DND-41 (cell line): ENCODE data around the gene TM9SF2.

Experiments used
- ATAC-seq: fragments of 200-7000 bp; cut with Tn5 transposase; 3 replicates; pipeline ENCODE4 v1.9.1; 2021; ENCODE audit warnings: low read depth; ENCODE audit not compliant: insufficient read depth
- DNase-seq: peaks from one replicate; pipeline ENCODE4 v3.0.0-alpha.2; 2020
- H2AFZ ChIP-seq: 2 replicates; pipeline ENCODE4 v1.6.0; 2012; ENCODE audit warnings: low read depth, low read length
- H3K27ac ChIP-seq: 2 replicates; pipeline ENCODE4 v1.5.1; 2012; ENCODE audit warnings: low read length, inconsistent platforms
- H3K27me3 ChIP-seq: fragments of 200-600 bp; sonication (generic); 2 replicates; pipeline ENCODE4 v1.6.0; 2012; ENCODE audit warnings: low read length, mild to moderate bottlenecking, inconsistent platforms; ENCODE audit not compliant: insufficient read depth, poor library complexity
- H3K36me3 ChIP-seq: 2 replicates; pipeline ENCODE4 v1.5.1; 2012; ENCODE audit warnings: low read length, inconsistent platforms; ENCODE audit not compliant: insufficient read depth
- H3K4me1 ChIP-seq: 2 replicates; pipeline ENCODE4 v1.5.1; 2012; ENCODE audit warnings: mild to moderate bottlenecking, low read length; ENCODE audit not compliant: insufficient read depth
- H3K4me2 ChIP-seq: 2 replicates; pipeline ENCODE4 v1.6.0; 2012; ENCODE audit warnings: mild to moderate bottlenecking, moderate library complexity, low read length, inconsistent platforms; ENCODE audit not compliant: insufficient read depth
- H3K4me3 ChIP-seq, 2 experiments: fragments of 200-600 bp in 1 of 2; shearing (Covaris generic) in 1 of 2; 2 replicates each; pipeline ENCODE4 v1.5.1; 2012 to 2016; ENCODE audit warnings: inconsistent platforms in 2 of 2, low read length in 2 of 2, mild to moderate bottlenecking in 2 of 2, low read depth in 1 of 2, moderate library complexity in 1 of 2
- H3K79me2 ChIP-seq: 2 replicates; pipeline ENCODE4 v1.6.0; 2012; ENCODE audit warnings: low read length, inconsistent platforms; ENCODE audit not compliant: insufficient read depth
- H3K9ac ChIP-seq: 2 replicates; pipeline ENCODE4 v1.6.0; 2012; ENCODE audit warnings: low read depth, mild to moderate bottlenecking, inconsistent platforms, low read length, moderate library complexity
- H3K9me3 ChIP-seq: 2 replicates; pipeline ENCODE4 v1.5.1; 2012; ENCODE audit warnings: low read length, moderate library complexity, mild to moderate bottlenecking, inconsistent platforms; ENCODE audit not compliant: insufficient read depth, severe bottlenecking
- H4K20me1 ChIP-seq: 2 replicates; pipeline ENCODE4 v1.6.0; 2012; ENCODE audit warnings: low read length; ENCODE audit not compliant: insufficient read depth
- EZH2 ChIP-seq: IDR thresholded peaks from 3 replicates; pipeline ENCODE4 v1.6.1; 2012; ENCODE audit warnings: borderline replicate concordance, low read depth, mild to moderate bottlenecking, moderate library complexity, low read length, inconsistent platforms; ENCODE audit not compliant: severe bottlenecking
- TF ChIP-seq, protein P1 (sequence below): IDR thresholded peaks from 2 replicates; pipeline ENCODE4 v1.5.1; 2012; ENCODE audit warnings: borderline replicate concordance, low read length, moderate library complexity, mild to moderate bottlenecking; ENCODE audit not compliant: poor library complexity, severe bottlenecking; ENCODE audit errors: extremely low read depth

Gene TM9SF2

DNA sequence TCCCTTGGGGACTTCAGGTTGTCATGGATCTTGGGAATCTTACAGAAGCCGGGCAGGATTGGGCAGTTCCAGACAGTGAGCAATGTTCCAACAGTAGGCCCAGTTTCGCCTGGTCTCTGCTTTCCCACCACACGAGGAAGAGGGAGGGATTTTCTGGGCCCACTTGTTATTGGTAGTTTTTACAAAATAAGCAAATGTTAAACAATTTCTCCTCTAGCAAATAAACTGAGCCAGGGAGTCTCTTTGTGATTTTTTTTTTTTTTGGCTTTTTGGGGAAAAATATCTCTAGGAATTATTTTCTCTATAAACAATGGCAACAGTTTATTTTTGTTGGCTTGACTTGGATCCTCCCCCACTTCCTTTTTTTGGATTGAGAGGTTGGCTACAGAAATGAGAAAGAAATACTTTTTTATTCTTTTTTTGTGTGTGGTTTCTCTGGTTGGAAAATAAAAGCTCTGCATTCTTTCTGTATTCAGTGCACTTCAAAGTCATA, 89.3 kb downstream of the TM9SF2 start:
- H4K20me1 ChIP-seq: no peaks in the 10 kb centered on the region
- H3K4me1 ChIP-seq: no peaks in the 10 kb centered on the region
- ATAC-seq (no peak), DNase-seq (no peak)
- H3K36me3 ChIP-seq: no peaks in the 10 kb centered on the region
- no peak overlapping the region for H3K4me2 ChIP-seq
- no peak for TF ChIP-seq EZH2
- TF ChIP-seq, protein P1, sequence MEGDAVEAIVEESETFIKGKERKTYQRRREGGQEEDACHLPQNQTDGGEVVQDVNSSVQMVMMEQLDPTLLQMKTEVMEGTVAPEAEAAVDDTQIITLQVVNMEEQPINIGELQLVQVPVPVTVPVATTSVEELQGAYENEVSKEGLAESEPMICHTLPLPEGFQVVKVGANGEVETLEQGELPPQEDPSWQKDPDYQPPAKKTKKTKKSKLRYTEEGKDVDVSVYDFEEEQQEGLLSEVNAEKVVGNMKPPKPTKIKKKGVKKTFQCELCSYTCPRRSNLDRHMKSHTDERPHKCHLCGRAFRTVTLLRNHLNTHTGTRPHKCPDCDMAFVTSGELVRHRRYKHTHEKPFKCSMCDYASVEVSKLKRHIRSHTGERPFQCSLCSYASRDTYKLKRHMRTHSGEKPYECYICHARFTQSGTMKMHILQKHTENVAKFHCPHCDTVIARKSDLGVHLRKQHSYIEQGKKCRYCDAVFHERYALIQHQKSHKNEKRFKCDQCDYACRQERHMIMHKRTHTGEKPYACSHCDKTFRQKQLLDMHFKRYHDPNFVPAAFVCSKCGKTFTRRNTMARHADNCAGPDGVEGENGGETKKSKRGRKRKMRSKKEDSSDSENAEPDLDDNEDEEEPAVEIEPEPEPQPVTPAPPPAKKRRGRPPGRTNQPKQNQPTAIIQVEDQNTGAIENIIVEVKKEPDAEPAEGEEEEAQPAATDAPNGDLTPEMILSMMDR: no peak
- H3K9ac ChIP-seq: no peak overlapping the region
- no peaks in the 10 kb centered on the region for H3K9me3 ChIP-seq
- no peaks in the 10 kb centered on the region for H3K27me3 ChIP-seq
- H3K79me2 ChIP-seq: no peaks in the 10 kb centered on the region
- H2AFZ ChIP-seq: no peak overlapping the region
- H3K4me3 ChIP-seq: no peak overlapping the region
- H3K27ac ChIP-seq: no peak overlapping the region

- ATAC-seq (no peak), DNase-seq (no peak)
- Histone ChIP-seq H3K9me3 (no peaks in the 10 kb centered on the region), H3K27ac (no peak overlapping the region), H3K27me3 (no peaks in the 10 kb centered on the region), H3K4me3 (no peak overlapping the region), H3K4me2 (no peak overlapping the region), H3K4me1 (no peaks in the 10 kb centered on the region), H4K20me1 (no peaks in the 10 kb centered on the region), H3K36me3 (no peaks in the 10 kb centered on the region), H3K79me2 (no peaks in the 10 kb centered on the region), H2AFZ (no peak overlapping the region), H3K9ac (no peak overlapping the region)
- TF ChIP-seq, protein P1: no peak
- TF ChIP-seq EZH2: no peak
Measured at GRCh38 chr13:99596180-99596579, 94.9 kb downstream of the TM9SF2 start.

GRCh38 chr13:99600318-99600717, 99.0 kb downstream of the TM9SF2 start:
- H3K9me3 ChIP-seq: no peaks in the 10 kb centered on the region
- no peaks in the 10 kb centered on the region for H3K36me3 ChIP-seq
- no peaks in the 10 kb centered on the region for H3K27me3 ChIP-seq
- no peak overlapping the region for H3K9ac ChIP-seq
- no peak overlapping the region for H3K27ac ChIP-seq
- DNase-seq (peak; percentile 22), ATAC-seq (peak; percentile 58; the same call in 2 of the 3 replicates)
- H3K4me3 ChIP-seq: no peak overlapping the region
- TF ChIP-seq, protein P1: peak; percentile 49
- TF ChIP-seq EZH2: no peak
- no peaks in the 10 kb centered on the region for H3K79me2 ChIP-seq
- H3K4me2 ChIP-seq: no peak overlapping the region
- no peak overlapping the region for H2AFZ ChIP-seq
- H4K20me1 ChIP-seq: no peaks in the 10 kb centered on the region
- peaks cover under 1% of the 10 kb centered on the region for H3K4me1 ChIP-seq

DNA sequence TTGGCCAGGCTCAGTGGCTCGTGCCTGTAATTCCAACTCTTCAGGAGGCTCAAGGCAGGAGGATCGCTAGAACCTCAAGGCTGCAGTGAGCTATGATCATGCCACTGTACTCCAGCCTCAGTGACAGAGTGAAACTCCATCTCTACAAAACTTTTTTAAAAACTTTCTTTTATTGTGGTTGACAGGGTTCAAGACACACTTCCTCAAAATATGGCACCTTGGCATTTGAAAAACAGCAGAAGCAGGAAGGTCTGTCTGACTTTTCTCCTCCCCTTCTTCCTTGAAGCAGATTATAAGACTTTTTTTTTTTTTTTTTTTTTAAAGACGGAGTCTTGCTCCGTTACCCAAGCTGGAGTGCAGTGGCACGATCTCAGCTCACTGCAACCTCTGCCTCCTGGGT, 100.3 kb downstream of the TM9SF2 start:
- Histone ChIP-seq H3K9ac (no peak overlapping the region), H3K4me1 (peaks cover 11% of the 10 kb centered on the region), H3K27ac (no peak overlapping the region), H2AFZ (no peak overlapping the region; the same call in 1 of the 2 replicates), H3K36me3 (no peaks in the 10 kb centered on the region), H3K4me3 (no peak overlapping the region), H3K4me2 (no peak overlapping the region), H4K20me1 (no peaks in the 10 kb centered on the region), H3K27me3 (no peaks in the 10 kb centered on the region), H3K9me3 (no peaks in the 10 kb centered on the region), H3K79me2 (no peaks in the 10 kb centered on the region)
- DNase-seq: no peak
- ATAC-seq: no peak
- TF ChIP-seq, protein P1: no peak
- TF ChIP-seq EZH2: no peak
